GM12878 (cell line): ENCODE data around the gene GDNF. TPM values are rescaled to one million over a fixed set of nuclear protein-coding genes. Genes with fewer than 3 reads are reported as not detected.

ENCODE experiments used
- ATAC-seq: fragments of 200-7000 bp; cut with Tn5 transposase; 3 replicates; pipeline ENCODE4 v1.9.1; 2020; ENCODE audit warnings: mild to moderate bottlenecking, moderate library complexity
- BruUV-seq: library from RNA; stranded (reverse); fragments of 400-500 nt; replicated peaks from 2 replicates; lab custom pipeline; 2021; lab: Mats Ljungman, UMichigan
- CTCF ChIA-PET: fragments of 300-600 bp; sonication (Branson Sonifier 250); formaldehyde crosslinking; extraction: SDS; loops from one replicate; lab custom pipeline; 2021; ENCODE audit warnings: inconsistent platforms; lab: Yijun Ruan, JAX
- POLR2A ChIA-PET: fragments of 350-600 bp; formaldehyde crosslinking; extraction: SDS; loops from one replicate; lab custom pipeline; 2021; ENCODE audit warnings: inconsistent platforms; lab: Charles Lee
- RAD21 ChIA-PET: fragments of 300-600 bp; sonication (Branson Sonifier 250); formaldehyde crosslinking; loops from one replicate; lab custom pipeline; 2023; ENCODE audit warnings: antibody characterized with exemption; ENCODE audit not compliant: unreplicated experiment; lab: Charles Lee
- SMC1A ChIA-PET: fragments of 300-600 bp; sonication (Branson Sonifier 250); formaldehyde crosslinking; loops from one replicate; lab custom pipeline; 2023; ENCODE audit not compliant: unreplicated experiment, uncharacterized antibody; lab: Charles Lee
- DNase-seq: peaks from one replicate; pipeline ENCODE4 v3.0.0-alpha.2; 2011; ENCODE audit warnings: low read depth, low spot score
- FAIRE-seq: peaks from 3 replicates; lab custom pipeline; 2011; peaks lifted over from hg19 to GRCh38; lab: Jason Lieb, UNC
- H2AFZ ChIP-seq: 2 replicates; pipeline ENCODE4 v1.6.0; 2011; ENCODE audit warnings: low read depth, low read length, control low read depth; ENCODE audit not compliant: control insufficient read depth
- H3K27ac ChIP-seq: 2 replicates; pipeline ENCODE4 v1.5.1; 2011; ENCODE audit warnings: control low read depth; ENCODE audit not compliant: control insufficient read depth, insufficient read depth
- H3K27me3 ChIP-seq, 2 experiments: replicated peaks in 1 of 2; 2 replicates each; pipeline versions ENCODE4 v1.6.0 to v1.6.1; 2011; ENCODE audit warnings: low read length in 1 of 2; ENCODE audit not compliant: control insufficient read depth in 2 of 2, insufficient read depth in 2 of 2
- H3K36me3 ChIP-seq, 2 experiments: 2 replicates each; pipeline ENCODE4 v1.5.1; 2011; ENCODE audit warnings: low read length in 1 of 2; ENCODE audit not compliant: control insufficient read depth in 2 of 2, insufficient read depth in 2 of 2
- H3K4me1 ChIP-seq: 2 replicates; pipeline ENCODE4 v1.6.1; 2011; ENCODE audit warnings: mild to moderate bottlenecking, low read length, moderate library complexity, mixed read lengths; ENCODE audit not compliant: control insufficient read depth, insufficient read depth
- H3K4me2 ChIP-seq: 2 replicates; pipeline ENCODE4 v1.6.0; 2011; ENCODE audit warnings: control low read depth; ENCODE audit not compliant: control insufficient read depth, insufficient read depth
- H3K4me3 ChIP-seq: fragments of 200-600 bp; sonication (generic); 2 replicates; pipeline ENCODE4 v1.5.1; 2016
- H3K79me2 ChIP-seq: 2 replicates; pipeline ENCODE4 v1.6.0; 2011; ENCODE audit warnings: low read length; ENCODE audit not compliant: control insufficient read depth, insufficient read depth
- H3K9ac ChIP-seq: 2 replicates; pipeline ENCODE4 v1.8.0; 2011; ENCODE audit warnings: low read length, control low read depth, mixed read lengths; ENCODE audit not compliant: control insufficient read depth, insufficient read depth
- H3K9me3 ChIP-seq: replicated peaks from 3 replicates; pipeline ENCODE4 v1.5.1; 2011; ENCODE audit warnings: mild to moderate bottlenecking, low read length; ENCODE audit not compliant: control insufficient read depth, insufficient read depth
- H4K20me1 ChIP-seq: 2 replicates; pipeline ENCODE4 v1.6.0; 2011; ENCODE audit not compliant: control insufficient read depth, insufficient read depth
- BCL11A ChIP-seq: IDR thresholded peaks from 2 replicates; pipeline ENCODE4 v1.6.1; 2011; ENCODE audit warnings: low read depth, low read length
- BCL3 ChIP-seq: IDR thresholded peaks from 2 replicates; pipeline ENCODE4 v1.6.1; 2011; ENCODE audit warnings: borderline replicate concordance, low read depth, mild to moderate bottlenecking, moderate library complexity, low read length; ENCODE audit not compliant: insufficient read depth, poor library complexity, severe bottlenecking
- BCLAF1 ChIP-seq: fragments of 450-650 bp; IDR thresholded peaks from 2 replicates; pipeline ENCODE4 v1.6.1; 2017; ENCODE audit warnings: antibody characterized with exemption, mild to moderate bottlenecking, moderate library complexity
- CHD2 ChIP-seq: IDR thresholded peaks from 2 replicates; pipeline ENCODE4 v1.6.1; 2011; ENCODE audit warnings: low read depth, low read length, improper control_type of control experiment, borderline replicate concordance
- EGR1 ChIP-seq, 2 experiments: IDR thresholded peaks; 1 replicate in 1 of 2; 2 replicates in 1 of 2; pipeline ENCODE4 v1.6.1; 2011 to 2012; ENCODE audit warnings: low read depth in 2 of 2, low read length in 2 of 2, borderline replicate concordance in 1 of 2, mild to moderate bottlenecking in 1 of 2, moderate library complexity in 1 of 2
- FOS ChIP-seq: IDR thresholded peaks from 3 replicates; pipeline ENCODE4 v1.6.1; 2011; ENCODE audit warnings: borderline replicate concordance; ENCODE audit not compliant: insufficient read length; ENCODE audit errors: extremely low read depth
- HSF1 ChIP-seq: fragments of 150-350 bp; IDR thresholded peaks from 2 replicates; pipeline ENCODE4 v1.6.1; 2014; ENCODE audit warnings: mild to moderate bottlenecking, low read depth, low read length
- PAX8 ChIP-seq: fragments of 450-650 bp; IDR thresholded peaks from 2 replicates; pipeline ENCODE4 v1.6.1; 2017; ENCODE audit warnings: mild to moderate bottlenecking, moderate library complexity
- PKNOX1 ChIP-seq: fragments of 450-650 bp; IDR thresholded peaks from 2 replicates; pipeline ENCODE4 v1.6.1; 2016; ENCODE audit warnings: mild to moderate bottlenecking
- SP1 ChIP-seq: IDR thresholded peaks from one replicate; pipeline ENCODE4 v1.6.1; 2011; ENCODE audit warnings: low read depth, low read length
- TCF3 ChIP-seq: IDR thresholded peaks from 2 replicates; pipeline ENCODE4 v1.6.1; 2012; ENCODE audit warnings: low read depth, mild to moderate bottlenecking, low read length, borderline replicate concordance; ENCODE audit not compliant: insufficient read depth
- ZBTB4 ChIP-seq: fragments of 450-650 bp; formaldehyde crosslinking; IDR thresholded peaks from 2 replicates; pipeline ENCODE4 v1.4.0; 2022; ENCODE audit warnings: mild to moderate bottlenecking, moderate library complexity
- WGBS: methylation state at CpG from one replicate; pipeline ENCODE4 v1.1.6; 2016; ENCODE audit warnings: low lambda C conversion rate; ENCODE audit not compliant: insufficient replicate concordance, insufficient coverage; ENCODE audit errors: missing lambda C conversion rate; 5-methylcytosine and 5-hydroxymethylcytosine counted together
- in situ Hi-C: fragments of 300-500 bp; cut with MboI; formaldehyde crosslinking; loops from 9 replicates; pipeline ENCODE4 v1.14.3; 2018; ENCODE audit warnings: mixed read lengths
- intact Hi-C: fragments of 100-400 bp; cut with micrococcal nuclease; formaldehyde crosslinking; loops from one replicate; pipeline ENCODE4 v1.14.2; 2022; ENCODE audit not compliant: unreplicated experiment
- polyA plus RNA-seq, 11 experiments: library from polyadenylated mRNA; depleted of rRNA in 4 of 11; unstranded in 6 of 11; stranded (reverse) in 5 of 11; fragments of >200 nt; fragmentation: Nextera tagmentation in 4 of 11; fragmentation: Illumina TruSeq in 1 of 11; extraction: Ambion mirVana in 4 of 11; extraction: Trizol in 1 of 11; gene quantifications; 1 replicate in 1 of 11; 2 replicates in 10 of 11; pipeline versions ENCODE4 v1.2.1 to v1.2.3, GENCODE V29; 2011 to 2016; ENCODE audit warnings: inconsistent platforms in 2 of 11, missing spikeins in 2 of 11, low read depth in 1 of 11
- total RNA-seq, 4 experiments: library from RNA; depleted of rRNA in 3 of 4; stranded (reverse); fragments of >200 nt in 3 of 4; fragmentation: Illumina TruSeq in 1 of 4; extraction: Trizol in 1 of 4; gene quantifications; 2 replicates each; pipeline versions ENCODE4 v1.2.1 to v1.2.3, GENCODE V29; 2013 to 2021

The GDNF gene
- total and polyA plus RNA-seq, 10 of the 15 experiments (the other 5 are each of a cell fraction or from before 2014, with no cell fraction given), result not detected

- TF ChIP-seq BCL3 (no peak), EGR1 (IDR thresholded peaks at IDR 0.05; ENCODE audit: borderline replicate concordance in 1 of 2, low read depth in 2 of 2, low read length in 2 of 2) (no peak), TCF3 (no peak), ZBTB4 (CRISPR knock-in tag) (no peak), PKNOX1 (no peak)
Measured at GRCh38 chr5:37806476-37806875, 33.4 kb downstream of the GDNF start (continued).

GRCh38 chr5:37806016-37806415 lies 33.8 kb downstream of the GDNF start:
- CTCF ChIA-PET, result no interaction called here
- no peaks in the 10 kb centered on the region; the same call in 2 of the 3 replicates for H3K9me3 ChIP-seq
- DNase-seq, result no peak
- no peak overlapping the region for H3K4me3 ChIP-seq
- FAIRE-seq, result no peak
- no peaks in the 10 kb centered on the region for H3K36me3 ChIP-seq
- RAD21 ChIA-PET, result no interaction called here
- no peaks in the 10 kb centered on the region for H4K20me1 ChIP-seq
- no peak overlapping the region for H3K27ac ChIP-seq
- H2AFZ ChIP-seq, result no peak overlapping the region
- H3K79me2 ChIP-seq, result no peaks in the 10 kb centered on the region
- H3K4me1 ChIP-seq, result no peaks in the 10 kb centered on the region
- 49% methylated on average over 12 of the region's 12 CpGs for WGBS
- SMC1A ChIA-PET, result no interaction called here
- intact Hi-C loops (no loop called here), in situ Hi-C loops (no loop called here)
- H3K9ac ChIP-seq, result no peak overlapping the region
- H3K4me2 ChIP-seq, result no peak overlapping the region
- ATAC-seq, result no peak
- POLR2A ChIA-PET, result no interaction called here
- H3K27me3 ChIP-seq, result no peaks in the 10 kb centered on the region
- BruUV-seq, result no TSS peak
- no peak for TF ChIP-seq BCL11A
- TF ChIP-seq FOS, result no peak
- TF ChIP-seq PAX8, result no peak
- no peak for TF ChIP-seq HSF1
- no peak for TF ChIP-seq CHD2
- TF ChIP-seq BCLAF1, result no peak
- no peak for TF ChIP-seq SP1
- TF ChIP-seq EGR1 (IDR thresholded peaks at IDR 0.05; ENCODE audit: borderline replicate concordance in 1 of 2, low read depth in 2 of 2, low read length in 2 of 2), result no peak
